Gastroesophageal sphincter (tissue), 3 donors: Measurements from ENCODE around the gene OR2W1.

ENCODE experiments used
- CTCF ChIP-seq, 4 experiments: fragments of 200-600 bp in 2 of 4; fragments of 450-650 bp in 2 of 4; sonication (generic) in 1 of 4; IDR thresholded peaks; one replicate each; pipeline ENCODE4 v1.5.1; 2017 to 2019; ENCODE audit warnings: antibody characterized with exemption in 4 of 4, mild to moderate bottlenecking in 2 of 4, moderate library complexity in 2 of 4
- POLR2A ChIP-seq, 2 donors: fragments of 450-650 bp; IDR thresholded peaks; one replicate each; pipeline ENCODE4 v1.6.1; 2017; ENCODE audit warnings: antibody characterized with exemption in 2 of 2, mild to moderate bottlenecking in 2 of 2, moderate library complexity in 1 of 2
- POLR2AphosphoS5 ChIP-seq: sonication (generic); formaldehyde crosslinking; IDR thresholded peaks from one replicate; pipeline ENCODE4 v1.6.1; 2017; ENCODE audit warnings: antibody characterized with exemption

DNA sequence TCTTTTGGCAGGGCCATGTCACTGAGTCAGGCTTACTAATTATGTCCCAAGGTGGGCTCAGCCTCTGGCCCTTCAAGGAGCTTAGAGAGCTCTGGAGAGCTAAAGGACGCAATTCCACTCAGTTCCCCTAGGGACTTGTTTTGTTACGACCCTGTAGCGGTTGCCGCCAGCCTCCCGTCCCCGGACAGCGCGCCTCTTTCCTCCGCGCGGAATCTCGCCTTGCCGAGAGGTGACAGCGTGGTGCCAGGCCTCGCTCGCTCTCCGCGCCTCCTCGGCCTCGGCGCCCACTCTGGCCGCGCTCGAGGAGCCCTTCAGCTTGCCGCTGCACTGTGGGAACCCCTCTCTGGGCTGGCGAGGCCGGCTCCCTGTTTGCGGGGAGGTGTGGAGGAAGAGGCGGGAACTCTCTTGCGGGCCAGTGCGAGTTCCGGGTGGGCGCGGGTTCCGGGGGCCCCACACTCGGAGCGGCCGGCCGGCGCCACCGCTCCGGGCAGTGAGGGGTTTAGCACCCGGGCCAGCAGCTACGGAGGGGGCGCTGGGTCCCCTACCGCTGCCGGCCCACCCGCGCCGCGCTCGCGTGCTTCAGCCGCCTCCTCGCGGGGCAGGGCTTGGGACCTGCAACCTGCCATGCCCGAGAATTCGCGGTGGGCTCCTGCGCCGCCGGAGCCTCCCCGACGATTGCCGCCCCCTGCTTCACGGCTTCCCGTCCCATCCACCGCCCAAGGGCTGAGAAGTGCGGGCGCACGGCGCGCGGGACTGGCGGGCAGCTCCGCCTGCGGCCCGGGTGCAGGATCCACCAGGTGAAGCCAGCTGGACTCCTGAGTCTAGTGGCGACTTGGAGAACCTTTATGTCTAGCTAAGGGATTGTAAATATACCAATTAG, 30.0 kb downstream of the OR2W1 start:
- TF ChIP-seq CTCF (IDR thresholded peaks at IDR 0.05) = no peak
- no peak for TF ChIP-seq POLR2AphosphoS5
- TF ChIP-seq POLR2A (IDR thresholded peaks at IDR 0.05) = no peak
